ENCODE measurements around the gene ADAMTS9.

GRCh38 chr3:64631951-64632350 is 55.8 kb downstream of the ADAMTS9 start:
- TF ChIP-seq CTCF (IDR thresholded peaks at IDR 0.05): no peak
- no peak for TF ChIP-seq POLR2A (IDR thresholded peaks at IDR 0.05)
